GM06990 (cell line): ENCODE data around the gene CACNA1E.

Source experiments
- DNase-seq: peaks from one replicate; pipeline ENCODE4 v3.0.0-alpha.2; 2011; ENCODE audit not compliant: insufficient read length; ENCODE audit errors: extremely low read depth
- H3K27me3 ChIP-seq: replicated peaks from 2 replicates; pipeline ENCODE4 v1.6.0; 2011; ENCODE audit warnings: low read length; ENCODE audit not compliant: control insufficient read depth, insufficient read depth
- H3K36me3 ChIP-seq: 2 replicates; pipeline ENCODE4 v1.5.1; 2011; ENCODE audit warnings: low read length; ENCODE audit not compliant: control insufficient read depth, insufficient read depth
- H3K4me3 ChIP-seq: replicated peaks from 2 replicates; pipeline ENCODE4 v1.5.1; 2011; ENCODE audit warnings: low read depth, mild to moderate bottlenecking, control low read depth, low read length
- CTCF ChIP-seq: IDR thresholded peaks from 2 replicates; pipeline ENCODE4 v1.5.1; 2011; ENCODE audit warnings: low read length, control low read depth, mild to moderate bottlenecking, inconsistent platforms; ENCODE audit not compliant: insufficient read depth, poor library complexity, severe bottlenecking

Gene CACNA1E

GRCh38 chr1:181443231-181443853, 40.0 kb upstream of the CACNA1E start:
- H3K36me3 ChIP-seq, result no peaks in the 10 kb centered on the region
- no peaks in the 10 kb centered on the region for H3K27me3 ChIP-seq
- no peak for TF ChIP-seq CTCF
- no peak overlapping the region for H3K4me3 ChIP-seq
- no peak for DNase-seq

GRCh38 chr1:181445436-181445835, 37.9 kb upstream of the CACNA1E start:
- no peak for TF ChIP-seq CTCF
- H3K27me3 ChIP-seq, result no peaks in the 10 kb centered on the region
- H3K4me3 ChIP-seq, result no peak overlapping the region
- no peaks in the 10 kb centered on the region for H3K36me3 ChIP-seq
- no peak for DNase-seq

- H3K27me3 ChIP-seq, result no peaks in the 10 kb centered on the region
- no peaks in the 10 kb centered on the region for H3K36me3 ChIP-seq
- no peak for DNase-seq
- no peak overlapping the region for H3K4me3 ChIP-seq
- no peak for TF ChIP-seq CTCF
Measured at GRCh38 chr1:181448461-181448860, 34.9 kb upstream of the CACNA1E start.

GRCh38 chr1:181451661-181452230, 31.6 kb upstream of the CACNA1E start:
- Histone ChIP-seq H3K27me3 (no peaks in the 10 kb centered on the region), H3K36me3 (no peaks in the 10 kb centered on the region), H3K4me3 (no peak overlapping the region)
- no peak for TF ChIP-seq CTCF
- DNase-seq, result no peak

- Histone ChIP-seq H3K36me3 (no peaks in the 10 kb centered on the region), H3K27me3 (no peaks in the 10 kb centered on the region), H3K4me3 (no peak overlapping the region)
- no peak for TF ChIP-seq CTCF
- no peak for DNase-seq
Measured at GRCh38 chr1:181452746-181453145, 30.6 kb upstream of the CACNA1E start.

GRCh38 chr1:181453541-181454201, 29.6 kb upstream of the CACNA1E start:
- H3K36me3 ChIP-seq, result no peaks in the 10 kb centered on the region
- no peaks in the 10 kb centered on the region for H3K27me3 ChIP-seq
- H3K4me3 ChIP-seq, result no peak overlapping the region
- no peak for TF ChIP-seq CTCF
- DNase-seq, result no peak
